WERI-Rb-1 (cell line): ENCODE data around the gene CYBA.

Experiments used
- DNase-seq: peaks from one replicate; pipeline ENCODE4 v3.0.0-alpha.2; 2020
- H3K27ac ChIP-seq: fragments of 250-450 bp; sonication (Bioruptor Pico); 2 replicates; pipeline ENCODE4 v1.5.1; 2020; ENCODE audit warnings: mild to moderate bottlenecking, moderate library complexity
- H3K27me3 ChIP-seq: fragments of 250-450 bp; sonication (Bioruptor Pico); 2 replicates; pipeline ENCODE4 v1.5.1; 2021; ENCODE audit warnings: mild to moderate bottlenecking, low read depth, moderate library complexity; ENCODE audit not compliant: insufficient read depth, severe bottlenecking
- H3K36me3 ChIP-seq: fragments of 250-450 bp; sonication (Bioruptor Pico); 2 replicates; pipeline ENCODE4 v1.5.1; 2020; ENCODE audit warnings: mild to moderate bottlenecking, moderate library complexity
- H3K4me3 ChIP-seq: 2 replicates; pipeline ENCODE4 v1.5.1; 2011; ENCODE audit warnings: low read depth, mild to moderate bottlenecking, control low read depth, low read length
- H3K9me3 ChIP-seq: fragments of 250-450 bp; sonication (Bioruptor Pico); 2 replicates; pipeline ENCODE4 v1.5.1; 2021; ENCODE audit warnings: mild to moderate bottlenecking, moderate library complexity; ENCODE audit not compliant: severe bottlenecking
- CTCF ChIP-seq: IDR thresholded peaks from 2 replicates; pipeline ENCODE4 v1.5.1; 2011; ENCODE audit warnings: low read depth, mild to moderate bottlenecking, control low read depth, inconsistent platforms, low read length

Gene CYBA

GRCh38 chr16:88657371-88657770, 6.5 kb upstream of the CYBA start:
- Histone ChIP-seq H3K9me3 (no peaks in the 10 kb centered on the region), H3K36me3 (no peaks in the 10 kb centered on the region; the same call in 1 of the 2 replicates), H3K4me3 (no peak overlapping the region), H3K27ac (no peak overlapping the region), H3K27me3 (no peaks in the 10 kb centered on the region)
- DNase-seq, result no peak
- no peak for TF ChIP-seq CTCF

GRCh38 chr16:88656291-88656980, 5.6 kb upstream of the CYBA start:
- no peak for DNase-seq
- no peak for TF ChIP-seq CTCF
- no peaks in the 10 kb centered on the region; the same call in 1 of the 2 replicates for H3K36me3 ChIP-seq
- H3K4me3 ChIP-seq, result no peak overlapping the region
- no peaks in the 10 kb centered on the region for H3K27me3 ChIP-seq
- peak overlapping the region; percentile 71 for H3K27ac ChIP-seq
- H3K9me3 ChIP-seq, result no peaks in the 10 kb centered on the region

- no peak overlapping the region for H3K4me3 ChIP-seq
- no peaks in the 10 kb centered on the region for H3K27me3 ChIP-seq
- no peaks in the 10 kb centered on the region for H3K9me3 ChIP-seq
- H3K36me3 ChIP-seq, result no peaks in the 10 kb centered on the region; the same call in 1 of the 2 replicates
- H3K27ac ChIP-seq, result peak overlapping the region; percentile 71
- peak; percentile 55 for TF ChIP-seq CTCF
- DNase-seq, result peak; percentile 79
Observed at GRCh38 chr16:88655733-88656281, 5.0 kb upstream of the CYBA start.

GRCh38 chr16:88655053-88655732, 4.3 kb upstream of the CYBA start:
- no peak for TF ChIP-seq CTCF
- Histone ChIP-seq H3K36me3 (no peaks in the 10 kb centered on the region; the same call in 1 of the 2 replicates), H3K27me3 (no peaks in the 10 kb centered on the region), H3K4me3 (no peak overlapping the region), H3K27ac (peak overlapping the region; percentile 71), H3K9me3 (no peaks in the 10 kb centered on the region)
- DNase-seq, result peak; percentile 36

GRCh38 chr16:88654363-88655052, 3.7 kb upstream of the CYBA start:
- Histone ChIP-seq H3K36me3 (no peaks in the 10 kb centered on the region; the same call in 1 of the 2 replicates), H3K9me3 (no peaks in the 10 kb centered on the region), H3K27me3 (no peaks in the 10 kb centered on the region), H3K27ac (peak overlapping the region; percentile 71), H3K4me3 (no peak overlapping the region)
- no peak for TF ChIP-seq CTCF
- DNase-seq, result no peak
